CD4-positive, alpha-beta T cell (primary cell): ENCODE measurements around the gene TGM3. TPM values are rescaled to one million over a fixed set of nuclear protein-coding genes. Genes with fewer than 3 reads are reported as not detected.

ENCODE experiments used
- ATAC-seq: fragments of 200-7000 bp; cut with Tn5 transposase; one replicate; pipeline ENCODE4 v1.10.0; 2022; ENCODE audit warnings: mild to moderate bottlenecking; ENCODE audit not compliant: poor library complexity
- CTCF ChIA-PET: fragments of 350-600 bp; sonication (Branson Sonifier 250); formaldehyde crosslinking; loops from one replicate; lab custom pipeline; 2021; ENCODE audit warnings: antibody characterized with exemption, inconsistent platforms; lab: Charles Lee
- POLR2A ChIA-PET: fragments of 350-600 bp; sonication (Branson Sonifier 250); formaldehyde crosslinking; loops from one replicate; lab custom pipeline; 2021; ENCODE audit warnings: antibody characterized with exemption, inconsistent platforms; lab: Charles Lee
- DNase-seq, 14 experiments: peaks; one replicate each; pipeline ENCODE4 v3.0.0-alpha.2; 2013 to 2020; ENCODE audit warnings: mixed read lengths in 2 of 14
- H3K27ac ChIP-seq, 2 donors: one replicate each; pipeline versions ENCODE4 v1.5.1 to v1.7.0; 2013; ENCODE audit warnings: low read length in 2 of 2, low read depth in 1 of 2, mild to moderate bottlenecking in 1 of 2
- H3K27me3 ChIP-seq, 2 experiments: 1 replicate in 1 of 2; 2 replicates in 1 of 2; pipeline versions ENCODE4 v1.6.1 to v1.7.0; 2013; ENCODE audit warnings: low read length in 2 of 2, control low read depth in 1 of 2, mild to moderate bottlenecking in 1 of 2, moderate library complexity in 1 of 2; ENCODE audit not compliant: insufficient read depth in 2 of 2, control insufficient read depth in 1 of 2
- H3K36me3 ChIP-seq: one replicate; pipeline ENCODE4 v1.6.1; 2013; ENCODE audit warnings: low read length, control low read depth; ENCODE audit not compliant: insufficient read depth
- H3K4me1 ChIP-seq: one replicate; pipeline ENCODE4 v1.6.1; 2013; ENCODE audit warnings: low read length, control low read depth; ENCODE audit not compliant: insufficient read depth
- H3K4me3 ChIP-seq: one replicate; pipeline ENCODE4 v1.5.1; 2013; ENCODE audit warnings: mild to moderate bottlenecking, low read length, moderate library complexity
- H3K9me3 ChIP-seq, 2 experiments: 1 replicate in 1 of 2; 2 replicates in 1 of 2; pipeline versions ENCODE4 v1.6.1 to v1.7.0; 2013; ENCODE audit warnings: low read length in 2 of 2, mild to moderate bottlenecking in 2 of 2, control low read depth in 1 of 2, moderate library complexity in 1 of 2; ENCODE audit not compliant: control insufficient read depth in 1 of 2, insufficient read depth in 1 of 2
- H3K27ac Mint-ChIP-seq: one replicate; pipeline ENCODE4 v1.8.0; 2020; ENCODE audit warnings: mixed read lengths
- H3K27me3 Mint-ChIP-seq: one replicate; pipeline ENCODE4 v1.8.0; 2021; ENCODE audit warnings: mixed read lengths
- H3K36me3 Mint-ChIP-seq: one replicate; pipeline ENCODE4 v1.8.0; 2021; ENCODE audit warnings: low read depth, mixed read lengths
- H3K4me1 Mint-ChIP-seq: one replicate; pipeline ENCODE4 v1.8.0; 2021; ENCODE audit warnings: low read depth, mixed read lengths
- H3K4me3 Mint-ChIP-seq: one replicate; pipeline ENCODE4 v1.8.0; 2020; ENCODE audit warnings: mild to moderate bottlenecking, mixed read lengths
- H3K9me3 Mint-ChIP-seq: one replicate; pipeline ENCODE4 v1.8.0; 2020; ENCODE audit warnings: mixed read lengths
- intact Hi-C, 2 experiments: fragments of 100-400 bp; cut with DNase I in 1 of 2; cut with micrococcal nuclease in 1 of 2; formaldehyde crosslinking; loops; one replicate each; pipeline versions ENCODE4 v1.15.1 to v1.9.0; 2023 to 2025; cut with DNase I, micrococcal nuclease
- polyA plus RNA-seq, 2 donors: library from polyadenylated mRNA; unstranded; fragments of 120-200 nt; gene quantifications; one replicate each; pipeline ENCODE4 v1.2.1, GENCODE V29; 2013
- total RNA-seq, 174 experiments: library from RNA in 2 of 174; stranded (reverse) in 2 of 174; gene quantifications; one replicate each; pipeline ENCODE4 v1.2.3 and lab custom pipeline; 2021 to 2026
- TF ChIP-seq, protein P1 (sequence below): fragments of 200-600 bp; IDR thresholded peaks from one replicate; pipeline ENCODE4 v1.8.0; 2022; ENCODE audit warnings: antibody characterized with exemption, mild to moderate bottlenecking

The TGM3 gene
- total RNA-seq: not detected
- polyA plus RNA-seq (2013, experiment 1 of 2): not detected
- polyA plus RNA-seq (2013, experiment 2 of 2): not detected
- 0 to 0.05 (median 0) reads per million in 172 experiments for total RNA-seq (lab: John Stamatoyannopoulos, UW)

GRCh38 chr20:2295886-2296515, at the start of gene TGM3:
Gene TGM3, plus strand, starts transcription at chr20:2296001. Its CDS starts 63 bp downstream, at chr20:2296064.
- H3K4me1 ChIP-seq: no peaks in the 10 kb centered on the region
- CTCF ChIA-PET: no interaction called here
- peaks cover 22% of the 10 kb centered on the region for H3K27me3 Mint-ChIP-seq

DNA sequence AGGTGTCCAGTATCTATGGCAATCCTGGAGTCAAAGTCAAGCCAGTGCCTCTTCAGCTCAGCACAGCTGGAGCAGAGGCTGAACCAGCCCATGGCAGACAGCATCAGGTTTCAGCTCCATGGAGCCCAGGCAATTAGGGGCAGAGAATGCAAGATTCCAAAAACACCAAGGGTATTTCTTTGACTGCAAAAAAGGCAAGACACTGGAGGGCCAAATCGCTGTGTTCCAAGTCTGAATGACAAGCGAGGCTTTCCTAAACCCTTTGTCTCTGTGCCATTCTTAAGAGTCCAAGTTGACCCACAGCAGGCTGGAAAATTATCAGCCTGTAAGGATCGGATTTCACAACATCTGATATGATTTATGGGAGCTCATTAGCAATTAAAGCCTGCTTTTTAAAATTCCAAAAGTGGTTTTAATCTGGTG, 49.7 kb upstream of the TGM3 start:
- H3K4me1 ChIP-seq: no peaks in the 10 kb centered on the region
- TF ChIP-seq, protein P1, sequence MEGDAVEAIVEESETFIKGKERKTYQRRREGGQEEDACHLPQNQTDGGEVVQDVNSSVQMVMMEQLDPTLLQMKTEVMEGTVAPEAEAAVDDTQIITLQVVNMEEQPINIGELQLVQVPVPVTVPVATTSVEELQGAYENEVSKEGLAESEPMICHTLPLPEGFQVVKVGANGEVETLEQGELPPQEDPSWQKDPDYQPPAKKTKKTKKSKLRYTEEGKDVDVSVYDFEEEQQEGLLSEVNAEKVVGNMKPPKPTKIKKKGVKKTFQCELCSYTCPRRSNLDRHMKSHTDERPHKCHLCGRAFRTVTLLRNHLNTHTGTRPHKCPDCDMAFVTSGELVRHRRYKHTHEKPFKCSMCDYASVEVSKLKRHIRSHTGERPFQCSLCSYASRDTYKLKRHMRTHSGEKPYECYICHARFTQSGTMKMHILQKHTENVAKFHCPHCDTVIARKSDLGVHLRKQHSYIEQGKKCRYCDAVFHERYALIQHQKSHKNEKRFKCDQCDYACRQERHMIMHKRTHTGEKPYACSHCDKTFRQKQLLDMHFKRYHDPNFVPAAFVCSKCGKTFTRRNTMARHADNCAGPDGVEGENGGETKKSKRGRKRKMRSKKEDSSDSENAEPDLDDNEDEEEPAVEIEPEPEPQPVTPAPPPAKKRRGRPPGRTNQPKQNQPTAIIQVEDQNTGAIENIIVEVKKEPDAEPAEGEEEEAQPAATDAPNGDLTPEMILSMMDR: no peak
- Mint-ChIP-seq H3K27ac (no peak overlapping the region), H3K9me3 (no peaks in the 10 kb centered on the region), H3K4me3 (no peak overlapping the region), H3K27me3 (peaks cover 21% of the 10 kb centered on the region), H3K36me3 (no peaks in the 10 kb centered on the region), H3K4me1 (no peaks in the 10 kb centered on the region)
- H3K27ac ChIP-seq: no peak overlapping the region
- CTCF ChIA-PET: no interaction called here
- H3K27me3 ChIP-seq: peaks cover 10 to 11% of the 10 kb centered on the region in 2 experiments
- ATAC-seq (no peak), DNase-seq (no peak)
- H3K36me3 ChIP-seq: no peaks in the 10 kb centered on the region
- H3K9me3 ChIP-seq: no peaks in the 10 kb centered on the region
- POLR2A ChIA-PET: no interaction called here
- H3K4me3 ChIP-seq: no peak overlapping the region
- intact Hi-C loops: no loop called here

More at GRCh38 chr20:2295886-2296515, at the start of gene TGM3:
- ATAC-seq: no peak
- Mint-ChIP-seq H3K4me1 (no peaks in the 10 kb centered on the region), H3K4me3 (no peak within 1 kb of the TSS), H3K9me3 (no peaks in the 10 kb centered on the region), H3K27ac (no peak within 1 kb of the TSS), H3K36me3 (no peaks in the 10 kb centered on the region)
- H3K27ac ChIP-seq: no peak within 1 kb of the TSS
- TF ChIP-seq, protein P1: no peak
- H3K9me3 ChIP-seq: no peaks in the 10 kb centered on the region
- DNase-seq: no peak
- no peak within 1 kb of the TSS for H3K4me3 ChIP-seq
- intact Hi-C loops: no loop called here
- no peaks in the 10 kb centered on the region for H3K36me3 ChIP-seq
- POLR2A ChIA-PET: no interaction called here
- H3K27me3 ChIP-seq: peaks cover 0 to 4% of the 10 kb centered on the region in 2 experiments

DNA sequence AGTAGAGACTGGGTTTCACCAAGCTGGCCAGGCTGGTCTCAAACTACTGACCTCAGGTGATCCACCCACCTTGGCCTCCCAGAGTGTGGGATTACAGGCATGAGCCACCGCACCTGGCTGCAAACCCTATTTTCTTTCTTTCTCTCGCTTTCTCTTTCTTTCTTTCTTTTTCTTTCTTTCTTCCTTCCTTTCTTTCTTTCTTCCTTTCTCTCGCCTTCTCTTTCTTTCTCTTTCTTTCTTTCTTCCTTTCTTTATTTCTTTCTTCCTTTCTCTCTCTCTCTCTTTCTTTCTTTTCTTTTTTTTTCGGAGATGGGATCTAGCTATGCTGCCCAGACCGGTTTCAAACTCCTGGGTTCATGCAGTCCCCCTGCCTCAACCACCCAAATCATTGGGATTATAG, 47.0 kb upstream of the TGM3 start:
- Histone ChIP-seq H3K4me1 (no peaks in the 10 kb centered on the region), H3K27ac (no peak overlapping the region), H3K36me3 (no peaks in the 10 kb centered on the region), H3K9me3 (no peaks in the 10 kb centered on the region), H3K27me3 (peaks cover 10 to 11% of the 10 kb centered on the region in 2 experiments), H3K4me3 (no peak overlapping the region)
- POLR2A ChIA-PET: no interaction called here
- DNase-seq (no peak), ATAC-seq (no peak)
- Mint-ChIP-seq H3K9me3 (no peaks in the 10 kb centered on the region), H3K36me3 (no peaks in the 10 kb centered on the region), H3K27ac (no peak overlapping the region), H3K4me3 (no peak overlapping the region), H3K4me1 (no peaks in the 10 kb centered on the region), H3K27me3 (peaks cover 31% of the 10 kb centered on the region)
- CTCF ChIA-PET: no interaction called here
- intact Hi-C loops: no loop called here
- TF ChIP-seq, protein P1: no peak
